Kidney (tissue), 14 donors: ENCODE data around the gene LAMA4. TPM values are rescaled to one million over a fixed set of nuclear protein-coding genes. Genes with fewer than 3 reads are reported as not detected.
A peak's percentile ranks its signal among the peaks of the same experiment; 100 is the strongest.

ENCODE experiments used
- DNase-seq, 5 donors: peaks; one replicate each; pipeline ENCODE4 v3.0.0-alpha.2; 2013 to 2020
- FAIRE-seq: peaks from 2 replicates; lab custom pipeline; 2012; peaks lifted over from hg19 to GRCh38; lab: Jason Lieb, UNC
- H3K27ac ChIP-seq, 2 donors: one replicate each; pipeline ENCODE4 v1.7.0; 2013; ENCODE audit warnings: low read depth in 2 of 2, low read length in 2 of 2, inconsistent platforms in 1 of 2
- H3K27me3 ChIP-seq: one replicate; pipeline ENCODE4 v1.7.1; 2013; ENCODE audit warnings: low read length, inconsistent platforms; ENCODE audit not compliant: control insufficient read depth, insufficient read depth
- H3K36me3 ChIP-seq, 3 donors: one replicate each; pipeline versions ENCODE4 v1.7.0 to v1.7.1; 2013; ENCODE audit warnings: low read length in 3 of 3, control low read depth in 1 of 3, inconsistent platforms in 1 of 3; ENCODE audit not compliant: insufficient read depth in 3 of 3, control insufficient read depth in 2 of 3
- H3K4me1 ChIP-seq, 3 donors: one replicate each; pipeline versions ENCODE4 v1.7.0 to v1.7.1; 2013; ENCODE audit warnings: low read length in 3 of 3, inconsistent platforms in 1 of 3, low read depth in 1 of 3; ENCODE audit not compliant: control insufficient read depth in 2 of 3, insufficient read depth in 2 of 3
- H3K4me3 ChIP-seq, 3 donors: one replicate each; pipeline versions ENCODE4 v1.7.0 to v1.8.1; 2013; ENCODE audit warnings: low read length in 3 of 3, control low read depth in 1 of 3, inconsistent platforms in 1 of 3
- H3K9ac ChIP-seq, 3 donors: one replicate each; pipeline versions ENCODE4 v1.7.0 to v1.7.1; 2013; ENCODE audit warnings: low read length in 3 of 3, control low read depth in 1 of 3, inconsistent platforms in 1 of 3
- H3K9me3 ChIP-seq, 3 donors: one replicate each; pipeline versions ENCODE4 v1.7.0 to v1.7.1; 2013; ENCODE audit warnings: low read length in 3 of 3, control low read depth in 1 of 3, inconsistent platforms in 1 of 3; ENCODE audit not compliant: control insufficient read depth in 2 of 3, insufficient read depth in 1 of 3
- CTCF ChIP-seq: IDR thresholded peaks from 3 replicates; pipeline ENCODE4 v1.5.1; 2012; ENCODE audit warnings: mild to moderate bottlenecking, moderate library complexity, borderline replicate concordance; ENCODE audit not compliant: insufficient read depth; ENCODE audit errors: extremely low read depth
- intact Hi-C: fragments of 100-400 bp; cut with DNase I; formaldehyde crosslinking; loops from one replicate; pipeline ENCODE4 v1.11.1; 2022
- polyA plus RNA-seq: library from polyadenylated mRNA; stranded (reverse); fragments of 350-450 nt; fragmentation: Illumina TruSeq; extraction: RNeasy Lipid Tissue Mini Kit (QIAGEN cat#74804); gene quantifications from one replicate; pipeline ENCODE4 v1.2.3, GENCODE V29; 2014; ENCODE audit warnings: low read depth, low replicate concordance; ENCODE audit not compliant: insufficient read depth
- total RNA-seq: library from RNA; stranded (reverse); fragmentation: NEBNext Ultra II Directional; extraction: Animal tissue kit (Norgen Biotek cat#: 25700); gene quantifications from one replicate; pipeline ENCODE4 v1.2.1, GENCODE V29; 2021
- donor health status: control.
- donor health status: control.
- donor health status: control.
- donor health status: control.
- donor health status: control.
- donor health status: DM: yes; HTN: yes; CAD: no.
- donor health status: Normal renal cell carcinoma (clear cell type).

LAMA4 gene
- total and polyA plus RNA-seq, 2 donors from 2014 or later = 5.6 to 20.7 TPM

DNA sequence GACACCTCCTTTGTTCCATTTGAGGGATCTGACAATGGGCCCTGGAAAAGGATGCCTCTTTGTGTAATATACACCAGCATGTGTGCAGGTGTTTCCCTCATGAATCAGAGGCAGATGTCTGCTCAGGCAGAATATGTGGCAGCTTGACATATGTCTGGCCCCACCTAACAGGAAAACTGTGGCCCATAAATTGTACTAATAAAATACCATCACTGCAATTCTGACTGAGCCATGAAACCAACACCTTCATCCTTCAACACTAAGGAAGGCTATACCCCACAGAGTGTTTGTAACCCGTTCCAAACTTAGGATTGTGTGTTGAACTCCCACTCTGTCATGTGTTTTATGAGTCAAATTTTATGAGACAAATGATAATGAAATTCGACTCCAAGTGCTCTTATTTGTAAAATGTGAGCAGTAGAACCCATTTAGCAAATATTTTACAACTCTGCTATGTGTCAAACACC, 22.7 kb downstream of the LAMA4 start:
- FAIRE-seq (no peak), DNase-seq (peak in 4 of 5 donors; percentile 73 to 93 (median 87))
- no peak overlapping the region for H3K4me3 ChIP-seq
- intact Hi-C loops = no loop called here
- H3K36me3 ChIP-seq = no peaks in the 10 kb centered on the region
- H3K9me3 ChIP-seq = no peaks in the 10 kb centered on the region
- no peak overlapping the region for H3K27ac ChIP-seq
- no peak for TF ChIP-seq CTCF
- H3K4me1 ChIP-seq = no peaks in the 10 kb centered on the region
- no peaks in the 10 kb centered on the region for H3K27me3 ChIP-seq
- H3K9ac ChIP-seq = no peak overlapping the region

GRCh38 chr6:112231164-112231563, 23.2 kb downstream of the LAMA4 start:
- no peak overlapping the region for H3K9ac ChIP-seq
- H3K27me3 ChIP-seq = no peaks in the 10 kb centered on the region
- intact Hi-C loops = no loop called here
- H3K4me3 ChIP-seq = no peak overlapping the region
- H3K4me1 ChIP-seq = no peaks in the 10 kb centered on the region
- no peak overlapping the region for H3K27ac ChIP-seq
- FAIRE-seq (no peak), DNase-seq (no peak)
- no peak for TF ChIP-seq CTCF
- H3K9me3 ChIP-seq = no peaks in the 10 kb centered on the region
- no peaks in the 10 kb centered on the region for H3K36me3 ChIP-seq

DNA sequence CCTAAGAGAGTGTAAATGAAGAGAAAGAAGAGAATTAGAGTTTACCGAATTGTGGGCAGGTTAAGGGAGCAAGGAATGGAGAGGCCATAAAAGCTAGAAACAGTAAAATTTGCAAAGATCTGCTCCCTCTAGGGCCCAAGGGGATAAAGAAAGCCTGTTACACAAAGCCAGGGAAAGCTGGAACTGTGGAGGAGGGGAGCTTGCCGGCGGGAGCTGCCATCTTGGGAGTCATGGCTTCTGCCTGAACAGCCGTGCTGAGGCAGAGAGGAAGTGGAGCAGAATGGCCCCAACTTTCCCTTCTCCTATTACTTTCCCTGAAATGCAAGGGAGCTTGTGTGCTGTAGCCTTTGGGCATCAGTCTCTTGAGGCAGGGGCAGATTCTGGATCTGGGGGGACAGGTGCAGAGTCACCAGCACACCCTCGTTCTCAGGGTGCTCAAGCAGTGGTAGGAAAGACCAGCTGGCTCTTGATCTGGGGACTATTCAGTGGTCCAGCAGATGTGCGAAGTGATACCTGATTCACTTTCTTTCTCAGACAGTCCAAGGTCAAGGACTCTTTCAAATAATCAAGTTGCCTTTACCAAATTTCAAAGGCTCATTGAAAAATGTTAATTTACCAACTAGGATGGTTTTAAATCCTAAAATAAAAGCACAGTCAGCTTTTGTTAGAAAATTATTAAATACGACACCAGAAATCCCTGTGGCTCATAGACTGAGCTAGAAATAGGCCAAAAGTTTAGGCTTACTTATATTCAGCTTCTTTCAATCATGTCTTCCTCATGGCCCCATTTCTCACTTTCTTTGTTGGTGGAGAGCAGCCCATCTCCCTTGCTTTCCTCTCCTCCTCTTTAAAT, 25.7 kb downstream of the LAMA4 start:
- H3K9ac ChIP-seq = no peak overlapping the region
- FAIRE-seq (no peak), DNase-seq (no peak)
- peaks cover 0 to 2% (median 0%) of the 10 kb centered on the region in 3 donors for H3K4me1 ChIP-seq
- no peak overlapping the region for H3K27ac ChIP-seq
- no peak overlapping the region for H3K4me3 ChIP-seq
- H3K27me3 ChIP-seq = no peaks in the 10 kb centered on the region
- H3K9me3 ChIP-seq = no peaks in the 10 kb centered on the region
- H3K36me3 ChIP-seq = no peaks in the 10 kb centered on the region
- intact Hi-C loops = no loop called here
- TF ChIP-seq CTCF = no peak
